Upper lobe of left lung (tissue), 4 donors: ENCODE data around the gene VPS13A.
"Not testable (repeated sequence)": the region's sequence is repeated elsewhere in the genome, so short reads cannot be mapped to it uniquely, and the experiment has no call there.

Experiments
- EP300 ChIP-seq, 4 donors: sonication (generic); formaldehyde crosslinking; IDR thresholded peaks; one replicate each; pipeline ENCODE4 v1.5.1; 2017; ENCODE audit warnings: antibody characterized with exemption in 4 of 4, control low read depth in 2 of 4
- POLR2A ChIP-seq, 4 donors: fragments of 450-650 bp; IDR thresholded peaks; one replicate each; pipeline ENCODE4 v1.5.1; 2016 to 2017; ENCODE audit warnings: antibody characterized with exemption in 4 of 4, mild to moderate bottlenecking in 2 of 4

- not testable (repeated sequence) for TF ChIP-seq POLR2A, EP300 (IDR thresholded peaks at IDR 0.05)
Observed at GRCh38 chr9:77267762-77268161, 90.4 kb downstream of the VPS13A start.
